Mucosa of descending colon (tissue), 3 donors: ENCODE results near the gene ZNF281. TPM values are rescaled to one million over a fixed set of nuclear protein-coding genes. Genes with fewer than 3 reads are reported as not detected.

Experiments
- ATAC-seq: fragments of 200-7000 bp; cut with Tn5 transposase; one replicate; pipeline ENCODE4 v1.9.1; 2020; ENCODE audit warnings: mild to moderate bottlenecking, moderate library complexity
- DNase-seq, 3 donors: peaks; one replicate each; pipeline ENCODE4 v3.0.0-alpha.2; 2020
- H3K36me3 ChIP-seq: fragments of 200-600 bp; one replicate; pipeline ENCODE4 v1.8.0; 2021; ENCODE audit warnings: low read depth, mild to moderate bottlenecking
- H3K4me1 ChIP-seq: fragments of 200-600 bp; one replicate; pipeline ENCODE4 v1.8.0; 2021; ENCODE audit warnings: low read depth, mild to moderate bottlenecking
- H3K4me3 ChIP-seq: fragments of 200-600 bp; one replicate; pipeline ENCODE4 v1.8.0; 2021; ENCODE audit warnings: mild to moderate bottlenecking
- H3K9me3 ChIP-seq: fragments of 200-600 bp; one replicate; pipeline ENCODE4 v1.8.0; 2021; ENCODE audit warnings: mild to moderate bottlenecking
- CTCF ChIP-seq: fragments of 200-600 bp; IDR thresholded peaks from one replicate; pipeline ENCODE4 v1.8.0; 2022; ENCODE audit warnings: antibody characterized with exemption, mild to moderate bottlenecking
- intact Hi-C, 2 donors: fragments of 100-400 bp; cut with DNase I in 1 of 2; cut with micrococcal nuclease in 1 of 2; formaldehyde crosslinking; loops; one replicate each; pipeline versions ENCODE4 v1.11.0 to v1.11.1; 2022; cut with DNase I, micrococcal nuclease
- total RNA-seq, 3 donors: library from RNA; stranded (reverse); fragmentation: NEBNext Ultra II Directional in 2 of 3; extraction: Animal tissue kit (Norgen Biotek cat#: 25700) in 2 of 3; gene quantifications; one replicate each; pipeline versions ENCODE4 v1.2.1 to v1.2.4, GENCODE V29; 2021 to 2023
- donor health status: DM: no; HTN: no; CAD: no; lungs with moderate emphysema.
- donor health status: DM: no; HTN: no; CAD: no.
- donor health status: DM: no; HTN: yes; CAD: no.

The ZNF281 gene
- total RNA-seq, 3 donors from 2014 or later: 8.4 to 12.3 (median 8.5) TPM

GRCh38 chr1:200400556-200400955 is 9.3 kb downstream of the ZNF281 start:
- Histone ChIP-seq H3K4me3 (no peak overlapping the region), H3K36me3 (no peaks in the 10 kb centered on the region), H3K4me1 (peaks cover 4% of the 10 kb centered on the region), H3K9me3 (no peaks in the 10 kb centered on the region)
- TF ChIP-seq CTCF: no peak
- DNase-seq (no peak), ATAC-seq (no peak)
- intact Hi-C loops: no loop called here

DNA sequence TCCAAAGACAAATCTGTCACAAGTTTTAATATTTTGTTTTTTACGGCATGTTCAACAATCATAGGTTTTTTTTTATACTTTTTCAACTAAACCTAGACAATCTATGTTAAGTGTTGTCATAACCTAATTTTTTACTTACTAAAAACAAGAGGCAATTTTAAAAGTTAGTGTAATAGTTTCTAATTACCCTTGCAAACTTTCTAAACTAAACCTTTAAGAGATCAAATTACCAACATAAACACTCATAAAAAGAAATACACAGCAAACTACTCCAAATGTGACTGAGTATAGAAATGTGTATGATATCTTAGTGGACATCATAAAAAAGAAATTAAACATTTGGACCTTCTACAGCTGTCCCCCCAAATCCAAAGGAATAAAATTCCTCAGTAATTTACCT is 10.0 kb downstream of the ZNF281 start:
- Histone ChIP-seq H3K9me3 (no peaks in the 10 kb centered on the region), H3K4me3 (no peak overlapping the region), H3K4me1 (no peaks in the 10 kb centered on the region), H3K36me3 (no peaks in the 10 kb centered on the region)
- no peak for DNase-seq
- TF ChIP-seq CTCF: no peak
- ATAC-seq: no peak
- intact Hi-C loops: no loop called here

DNA sequence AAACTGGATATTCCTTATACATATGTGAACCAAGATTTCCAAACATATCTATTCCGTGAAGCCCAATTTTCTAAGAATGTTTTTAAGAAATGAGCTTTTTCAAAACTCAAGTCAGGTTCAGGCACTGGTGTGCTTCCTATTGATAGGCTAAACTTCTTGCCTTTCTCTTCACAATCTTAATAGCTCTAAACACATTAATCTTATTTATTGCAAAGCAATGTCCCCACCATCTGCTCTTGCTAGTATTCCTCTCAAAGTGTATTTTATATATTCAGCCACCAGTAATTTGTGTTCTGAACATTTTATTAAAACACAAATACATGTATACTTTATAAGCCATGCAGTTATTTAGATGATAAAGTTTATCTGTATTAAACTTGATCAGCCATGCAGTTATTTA is 11.5 kb downstream of the ZNF281 start:
- intact Hi-C loops: no loop called here
- no peak for TF ChIP-seq CTCF
- Histone ChIP-seq H3K4me3 (no peak overlapping the region), H3K9me3 (no peaks in the 10 kb centered on the region), H3K4me1 (no peaks in the 10 kb centered on the region), H3K36me3 (no peaks in the 10 kb centered on the region)
- DNase-seq: no peak
- ATAC-seq: no peak

- no peak overlapping the region for H3K4me3 ChIP-seq
- no peak for TF ChIP-seq CTCF
- intact Hi-C loops: no loop called here
These were observed 17.1 kb downstream of the ZNF281 start for GRCh38 chr1:200392625-200393185.

DNA sequence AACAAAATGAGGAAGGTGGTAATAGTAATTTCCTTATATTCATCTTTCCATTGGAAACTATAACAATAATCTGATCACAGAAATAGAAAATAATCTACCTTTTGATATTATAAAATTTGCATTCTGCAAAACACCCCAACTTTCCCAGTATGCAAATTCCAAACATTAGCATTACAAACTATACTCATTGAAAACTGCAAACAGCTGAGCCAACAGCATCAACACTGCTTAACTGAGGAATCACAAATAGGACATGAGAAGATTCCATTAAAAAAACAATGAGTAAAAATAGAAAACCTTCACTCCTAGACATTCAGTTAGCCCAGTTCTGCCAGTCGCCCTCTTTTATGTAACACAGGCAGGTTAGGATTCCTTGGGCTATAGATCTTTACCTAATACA is 18.1 kb downstream of the ZNF281 start:
- DNase-seq (no peak), ATAC-seq (no peak)
- Histone ChIP-seq H3K9me3 (no peaks in the 10 kb centered on the region), H3K4me1 (no peaks in the 10 kb centered on the region), H3K36me3 (no peaks in the 10 kb centered on the region), H3K4me3 (no peak overlapping the region)
- no peak for TF ChIP-seq CTCF
- intact Hi-C loops: no loop called here

More at GRCh38 chr1:200392625-200393185, 17.1 kb downstream of the ZNF281 start:
- Histone ChIP-seq H3K9me3 (no peaks in the 10 kb centered on the region), H3K36me3 (no peaks in the 10 kb centered on the region), H3K4me1 (no peaks in the 10 kb centered on the region)
- DNase-seq (no peak), ATAC-seq (no peak)

- no peak for TF ChIP-seq CTCF
- no peak for DNase-seq
These were observed 21.0 kb downstream of the ZNF281 start for GRCh38 chr1:200388791-200389190.

More at GRCh38 chr1:200388791-200389190, 21.0 kb downstream of the ZNF281 start:
- H3K4me3 ChIP-seq: no peak overlapping the region
- H3K36me3 ChIP-seq: no peaks in the 10 kb centered on the region
- H3K9me3 ChIP-seq: no peaks in the 10 kb centered on the region
- H3K4me1 ChIP-seq: no peaks in the 10 kb centered on the region
- ATAC-seq: no peak
- intact Hi-C loops: no loop called here
